Measurements from ENCODE around the gene PCDHA1.

GRCh38 chr5:140737486-140737885, 48.5 kb upstream of the PCDHA1 start:
- TF ChIP-seq CTCF (IDR thresholded peaks at IDR 0.05) = no peak
- no peak for TF ChIP-seq POLR2A (IDR thresholded peaks at IDR 0.05)

All from lower leg skin (tissue), 3 donors.